OCI-LY3 (cell line): Measurements from ENCODE around the gene ERH.
"Not testable (repeated sequence)": the region's sequence is repeated elsewhere in the genome, so short reads cannot be mapped to it uniquely, and the experiment has no call there.

Source experiments
- H2AFZ ChIP-seq: fragments of 200-600, 300-600 bp; shearing (Covaris generic); 2 replicates; pipeline ENCODE4 v1.6.0; 2014; ENCODE audit warnings: antibody characterized with exemption, low read depth, low read length
- H3K27ac ChIP-seq: fragments of 200-600, 300-600 bp; sonication (generic); 2 replicates; pipeline ENCODE4 v1.5.1; 2014; ENCODE audit warnings: mild to moderate bottlenecking, low read length, moderate library complexity, mixed read lengths
- H3K27me3 ChIP-seq: fragments of 200-600, 300-600 bp; sonication (generic); 2 replicates; pipeline ENCODE4 v1.6.1; 2014; ENCODE audit warnings: low read depth, low read length, mixed read lengths
- H3K36me3 ChIP-seq: fragments of 200-600, 300-600 bp; sonication (generic); replicated peaks from 2 replicates; pipeline ENCODE3; 2014; ENCODE audit warnings: low read depth, low read length, mixed read lengths
- H3K4me1 ChIP-seq: fragments of 300-600, 200-600 bp; sonication (generic); 2 replicates; pipeline ENCODE4 v1.6.1; 2014; ENCODE audit warnings: low read length, mixed read lengths
- H3K4me2 ChIP-seq: fragments of 200-600, 300-600 bp; sonication (generic); 2 replicates; pipeline ENCODE4 v1.6.1; 2014; ENCODE audit warnings: low read length, mixed read lengths
- H3K4me3 ChIP-seq: fragments of 300-600, 200-600 bp; sonication (generic); 2 replicates; pipeline ENCODE4 v1.5.1; 2014; ENCODE audit warnings: antibody characterized with exemption, mild to moderate bottlenecking, low read length, moderate library complexity
- H3K79me2 ChIP-seq: fragments of 300-600, 200-600 bp; shearing (Covaris generic); 2 replicates; pipeline ENCODE4 v1.6.1; 2014; ENCODE audit warnings: mild to moderate bottlenecking, low read length, mixed read lengths
- H3K9ac ChIP-seq: fragments of 300-600, 200-600 bp; shearing (Covaris generic); 2 replicates; pipeline ENCODE4 v1.6.0; 2014; ENCODE audit warnings: mild to moderate bottlenecking, low read length, moderate library complexity
- H3K9me3 ChIP-seq: fragments of 200-600, 300-600 bp; shearing (Covaris generic); 2 replicates; pipeline ENCODE4 v1.6.1; 2014; ENCODE audit warnings: low read length, mixed read lengths; ENCODE audit not compliant: insufficient read depth
- H4K20me1 ChIP-seq: fragments of 200-600, 300-600 bp; sonication (generic); 2 replicates; pipeline ENCODE4 v1.6.1; 2016; ENCODE audit warnings: low read length, mixed read lengths; ENCODE audit not compliant: insufficient read depth
- EZH2phosphoT487 ChIP-seq: fragments of 200-600 bp; shearing (Covaris generic); IDR thresholded peaks from 2 replicates; pipeline ENCODE4 v1.6.1; 2018; ENCODE audit warnings: antibody characterized with exemption, mixed run types, low read depth
- TF ChIP-seq, protein P1 (sequence below): fragments of 200-600, 300-600 bp; sonication (generic); IDR thresholded peaks from 2 replicates; pipeline ENCODE4 v1.5.1; 2014; ENCODE audit warnings: antibody characterized with exemption, low read length, low read depth

Gene ERH

DNA sequence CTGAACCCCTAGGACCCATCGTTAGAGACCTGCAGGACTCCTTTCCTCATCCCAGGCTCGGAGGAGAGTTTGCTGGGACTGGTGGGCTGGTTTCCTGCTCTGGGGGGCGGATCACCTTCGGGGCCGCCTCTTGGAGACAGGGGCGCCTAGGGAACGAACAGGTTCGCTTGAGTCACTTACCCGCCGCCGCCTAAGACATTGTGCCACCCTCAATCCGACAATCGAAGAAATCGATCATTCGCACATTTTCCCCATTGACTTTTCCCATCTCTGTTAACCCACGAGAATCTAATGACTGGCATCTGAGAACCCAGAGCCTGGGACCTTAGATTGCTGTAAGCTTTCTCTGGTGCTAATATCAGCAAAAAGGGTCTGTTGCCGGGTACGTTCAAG is 715 bp upstream of the ERH start:
- Histone ChIP-seq H3K27me3 (no peaks in the 10 kb centered on the region), H3K79me2 (peaks cover 97% of the 10 kb centered on the region), H3K36me3 (peaks cover 35% of the 10 kb centered on the region), H4K20me1 (peaks cover 26% of the 10 kb centered on the region), H3K27ac (peak overlapping the region; percentile 90), H3K4me3 (peak overlapping the region; percentile 94), H3K9me3 (no peaks in the 10 kb centered on the region), H3K4me1 (peaks cover 53% of the 10 kb centered on the region), H3K4me2 (peak overlapping the region; percentile 97), H2AFZ (peak overlapping the region; percentile 55; the same call in 1 of the 2 replicates), H3K9ac (peak overlapping the region; percentile 97)
- TF ChIP-seq, protein P1, sequence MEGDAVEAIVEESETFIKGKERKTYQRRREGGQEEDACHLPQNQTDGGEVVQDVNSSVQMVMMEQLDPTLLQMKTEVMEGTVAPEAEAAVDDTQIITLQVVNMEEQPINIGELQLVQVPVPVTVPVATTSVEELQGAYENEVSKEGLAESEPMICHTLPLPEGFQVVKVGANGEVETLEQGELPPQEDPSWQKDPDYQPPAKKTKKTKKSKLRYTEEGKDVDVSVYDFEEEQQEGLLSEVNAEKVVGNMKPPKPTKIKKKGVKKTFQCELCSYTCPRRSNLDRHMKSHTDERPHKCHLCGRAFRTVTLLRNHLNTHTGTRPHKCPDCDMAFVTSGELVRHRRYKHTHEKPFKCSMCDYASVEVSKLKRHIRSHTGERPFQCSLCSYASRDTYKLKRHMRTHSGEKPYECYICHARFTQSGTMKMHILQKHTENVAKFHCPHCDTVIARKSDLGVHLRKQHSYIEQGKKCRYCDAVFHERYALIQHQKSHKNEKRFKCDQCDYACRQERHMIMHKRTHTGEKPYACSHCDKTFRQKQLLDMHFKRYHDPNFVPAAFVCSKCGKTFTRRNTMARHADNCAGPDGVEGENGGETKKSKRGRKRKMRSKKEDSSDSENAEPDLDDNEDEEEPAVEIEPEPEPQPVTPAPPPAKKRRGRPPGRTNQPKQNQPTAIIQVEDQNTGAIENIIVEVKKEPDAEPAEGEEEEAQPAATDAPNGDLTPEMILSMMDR: no peak
- no peak for TF ChIP-seq EZH2phosphoT487

DNA sequence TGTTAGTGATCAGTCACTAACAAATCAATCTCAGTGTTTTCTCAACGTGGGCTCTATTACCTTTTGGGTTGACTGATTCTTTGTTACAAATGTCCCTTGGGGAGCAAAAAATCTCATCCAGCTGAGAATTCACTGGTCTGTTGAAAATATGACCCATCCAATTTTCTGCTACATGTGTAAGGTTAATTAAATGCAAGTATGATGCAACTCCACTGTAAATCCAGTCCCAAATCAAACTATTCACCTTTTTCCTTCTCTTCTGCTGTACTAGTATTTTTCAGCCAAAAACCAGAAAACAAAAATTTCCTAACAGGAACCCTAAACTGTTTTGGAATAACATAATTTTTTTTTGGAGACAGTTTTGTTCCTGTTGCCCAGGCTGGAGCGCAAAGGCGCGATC is 2.2 kb downstream of the ERH start:
- Histone ChIP-seq H3K9me3 (no peaks in the 10 kb centered on the region), H3K79me2 (peaks cover 90% of the 10 kb centered on the region), H3K4me3 (peak overlapping the region; percentile 94), H3K27ac (peak overlapping the region; percentile 90), H3K9ac (peak overlapping the region; percentile 97; the same call in 1 of the 2 replicates), H3K4me1 (peaks cover 74% of the 10 kb centered on the region), H4K20me1 (peaks cover 28% of the 10 kb centered on the region), H3K4me2 (peak overlapping the region; percentile 85), H2AFZ (no peak overlapping the region), H3K36me3 (peaks cover 42% of the 10 kb centered on the region), H3K27me3 (no peaks in the 10 kb centered on the region)
- TF ChIP-seq, protein P1: no peak
- no peak for TF ChIP-seq EZH2phosphoT487

DNA sequence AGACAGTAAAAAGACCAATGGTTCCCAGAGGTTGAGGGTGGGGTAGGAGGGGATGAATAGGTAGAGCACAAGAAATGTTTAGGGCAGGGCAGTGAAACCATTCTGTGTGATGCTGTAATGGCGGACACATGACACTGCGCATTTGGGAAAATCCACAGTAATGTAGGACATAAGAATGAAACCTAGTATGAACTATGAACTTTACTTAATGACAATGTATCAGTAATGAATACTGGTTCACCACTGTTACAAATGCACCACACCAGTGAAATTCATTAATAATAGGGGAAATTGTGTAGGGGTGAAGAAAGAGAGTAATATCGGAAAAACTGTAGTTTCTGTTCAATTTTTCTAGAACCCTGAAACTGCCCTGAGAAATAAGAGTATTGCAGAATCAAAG is 5.6 kb downstream of the ERH start:
- peak overlapping the region; percentile 94 for H3K4me3 ChIP-seq
- peaks cover 66% of the 10 kb centered on the region for H3K36me3 ChIP-seq
- peaks cover 55% of the 10 kb centered on the region for H4K20me1 ChIP-seq
- H3K4me1 ChIP-seq: peaks cover 68% of the 10 kb centered on the region
- peak overlapping the region; percentile 90 for H3K27ac ChIP-seq
- TF ChIP-seq, protein P1: no peak
- no peak for TF ChIP-seq EZH2phosphoT487
- no peaks in the 10 kb centered on the region for H3K9me3 ChIP-seq
- H3K27me3 ChIP-seq: no peaks in the 10 kb centered on the region
- H3K4me2 ChIP-seq: peak overlapping the region; percentile 85
- peaks cover 93% of the 10 kb centered on the region for H3K79me2 ChIP-seq
- H2AFZ ChIP-seq: no peak overlapping the region
- peak overlapping the region; percentile 41 for H3K9ac ChIP-seq

DNA sequence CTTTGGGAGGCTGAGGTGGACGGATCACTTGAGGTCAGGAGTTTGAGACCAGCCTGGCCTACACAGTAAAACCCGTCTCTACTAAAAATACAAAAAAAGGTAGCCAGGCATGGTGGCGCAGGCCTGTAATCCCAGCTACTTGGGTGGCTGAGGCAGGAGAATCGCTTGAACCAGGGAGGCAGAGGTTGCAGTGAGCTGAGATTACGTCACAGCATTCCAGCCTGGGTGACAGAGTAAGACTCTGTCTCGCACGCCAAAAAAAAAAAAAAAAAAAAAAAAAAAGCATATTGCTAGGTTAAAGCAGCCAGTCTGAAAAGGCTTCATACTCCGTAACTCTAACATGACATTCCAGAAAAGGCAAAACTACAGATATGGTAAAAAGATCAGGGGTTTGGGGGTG is 6.7 kb downstream of the ERH start:
- Histone ChIP-seq H3K4me3 (peak overlapping the region; percentile 61), H3K36me3 (peaks cover 68% of the 10 kb centered on the region), H3K27ac (peak overlapping the region; percentile 90), H3K79me2 (peaks cover 93% of the 10 kb centered on the region), H3K4me2 (peak overlapping the region; percentile 85), H4K20me1 (peaks cover 58% of the 10 kb centered on the region), H3K4me1 (peaks cover 66% of the 10 kb centered on the region), H3K9ac (peak overlapping the region; percentile 41; the same call in 1 of the 2 replicates)
- H3K27me3 ChIP-seq, H2AFZ ChIP-seq, H3K9me3 ChIP-seq: not testable (repeated sequence)

DNA sequence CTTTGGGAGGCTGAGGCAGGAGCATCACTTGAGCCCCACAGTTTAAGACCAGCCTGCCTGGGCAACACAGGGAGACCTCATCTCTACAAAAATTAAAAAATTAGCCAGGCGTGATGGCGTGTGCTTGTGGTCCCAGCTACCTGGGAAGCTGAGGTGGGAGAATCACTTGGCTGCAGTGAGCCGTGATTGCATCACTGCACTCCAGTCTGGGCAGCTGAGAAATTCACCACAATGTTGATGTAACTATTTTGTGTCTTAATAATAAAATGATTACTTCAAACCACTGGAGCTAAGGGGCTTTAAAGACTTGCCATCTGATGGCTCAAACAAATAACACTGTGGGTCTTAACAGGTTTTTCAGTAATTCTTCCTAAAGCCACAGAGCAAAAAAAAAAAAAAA is 10.8 kb downstream of the ERH start:
- Histone ChIP-seq H3K27me3 (no peaks in the 10 kb centered on the region), H3K79me2 (peaks cover 100% of the 10 kb centered on the region), H3K4me3 (no peak overlapping the region), H2AFZ (no peak overlapping the region), H4K20me1 (peaks cover 87% of the 10 kb centered on the region), H3K36me3 (peaks cover 76% of the 10 kb centered on the region), H3K9ac (no peak overlapping the region), H3K4me2 (no peak overlapping the region), H3K27ac (no peak overlapping the region), H3K9me3 (no peaks in the 10 kb centered on the region), H3K4me1 (peaks cover 25% of the 10 kb centered on the region)
- TF ChIP-seq, protein P1: no peak
- TF ChIP-seq EZH2phosphoT487: no peak
